HG02973 (cell line): Measurements from ENCODE around the gene XRRA1.

Experiments used
- ATAC-seq: cut with Tn5 transposase; IDR thresholded peaks from one replicate; pipeline ENCODE4 v1.9.1; 2021; ENCODE audit warnings: moderate library complexity; ENCODE audit not compliant: unreplicated experiment

The XRRA1 gene

DNA sequence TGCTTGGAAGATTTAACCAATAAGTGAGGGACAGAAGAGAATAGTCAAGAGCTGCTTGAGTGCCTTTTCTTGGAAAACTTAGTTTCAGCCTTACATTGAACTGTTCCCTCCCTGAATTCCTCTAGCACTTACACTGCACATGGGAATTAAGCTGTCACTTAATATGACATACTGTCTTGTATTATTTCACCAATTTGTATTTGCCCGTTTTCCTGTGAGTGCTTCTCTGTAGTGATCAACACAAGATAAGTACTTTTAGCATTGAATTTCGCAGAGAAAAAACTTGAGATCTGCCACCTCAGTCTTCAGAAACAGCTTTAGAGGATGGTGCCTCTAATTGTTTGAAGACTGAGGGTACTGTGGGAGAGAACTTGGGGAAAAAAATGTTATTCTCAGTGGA, 3.9 kb upstream of the XRRA1 start:
- ATAC-seq: no peak

DNA sequence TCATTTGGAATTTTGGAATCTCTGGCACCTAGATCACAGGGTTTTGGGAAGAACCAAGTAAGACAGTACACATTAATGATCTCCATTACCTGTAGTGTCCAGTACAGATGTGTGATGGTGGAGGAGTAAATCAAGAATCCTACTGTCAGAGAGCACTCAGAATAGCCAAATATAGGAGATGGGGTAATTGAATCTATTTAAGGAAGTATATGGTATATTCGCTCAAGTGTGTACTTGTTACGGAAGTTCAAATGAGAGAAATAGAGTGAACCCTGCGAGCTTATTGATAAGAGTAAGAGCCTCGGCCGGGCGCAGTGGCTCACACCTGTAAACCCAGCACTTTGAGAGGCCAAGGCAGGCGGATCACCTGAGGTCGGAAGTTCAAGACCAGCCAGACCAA, 2.3 kb upstream of the XRRA1 start:
- ATAC-seq: no peak

DNA sequence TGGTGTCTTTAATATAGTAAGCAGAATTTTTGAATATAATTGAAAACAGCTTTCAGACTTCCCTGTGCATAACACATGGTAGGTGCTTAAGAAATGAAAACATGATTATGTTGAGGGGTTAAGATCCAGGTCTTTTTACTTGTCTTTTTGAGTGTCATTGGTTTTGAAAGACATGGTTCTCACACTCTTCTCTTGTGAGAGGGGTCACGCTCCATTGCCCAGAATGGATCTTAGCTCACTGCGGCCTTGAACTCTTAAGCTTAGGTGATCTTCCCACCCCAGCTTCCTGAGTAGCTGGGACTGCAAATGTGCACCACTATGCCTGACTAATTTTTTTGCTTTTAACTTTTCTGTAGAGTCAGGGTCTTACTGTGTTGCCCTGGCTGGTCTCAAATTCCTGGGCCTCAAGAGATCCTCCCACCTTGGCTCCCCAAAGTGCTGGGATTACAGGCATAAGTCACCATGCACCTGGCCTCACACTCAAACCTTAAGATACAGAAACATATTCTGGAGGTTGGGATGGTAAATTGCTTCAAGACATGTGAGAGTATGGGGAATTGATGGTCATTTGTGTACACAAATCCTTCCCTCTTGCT, 1.6 kb upstream of the XRRA1 start:
- ATAC-seq: no peak

DNA sequence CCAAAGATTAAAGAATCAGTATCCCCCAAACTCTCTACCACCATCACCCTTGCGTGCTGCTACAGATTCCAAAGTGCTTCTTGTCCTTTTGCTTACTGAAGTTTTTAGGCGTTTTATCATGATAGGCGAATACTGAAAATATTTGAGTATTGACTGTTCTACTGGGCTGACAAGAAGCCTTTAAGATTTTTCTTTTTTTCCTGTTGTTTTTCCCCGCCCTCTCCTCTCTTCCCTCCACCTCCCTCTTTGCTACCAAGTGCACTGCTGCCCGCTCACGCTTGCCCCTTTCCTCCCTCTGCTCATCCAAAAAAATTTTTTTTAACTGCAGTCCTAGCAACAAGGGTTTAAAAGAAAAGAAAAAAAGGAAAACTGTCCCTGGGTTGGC, 854 bp upstream of the XRRA1 start:
- ATAC-seq: no peak

DNA sequence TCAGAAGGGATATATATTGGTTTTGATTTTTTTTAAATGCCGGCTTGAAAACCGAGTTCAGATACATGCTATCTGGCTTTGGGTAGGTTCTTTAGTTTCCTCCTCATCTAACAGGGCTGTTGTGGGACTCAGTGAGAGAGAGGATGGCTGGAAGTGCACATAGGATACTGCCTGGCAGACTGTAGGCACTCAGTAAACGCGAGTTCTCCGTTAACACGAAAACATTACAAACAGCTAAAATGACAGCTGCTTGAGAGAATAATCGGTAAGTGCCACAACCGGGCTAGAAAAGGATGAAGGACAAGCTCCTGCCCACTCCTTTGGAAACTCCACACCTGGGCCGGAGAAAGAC, 369 bp downstream of the XRRA1 start:
- ATAC-seq: peak; percentile 20

DNA sequence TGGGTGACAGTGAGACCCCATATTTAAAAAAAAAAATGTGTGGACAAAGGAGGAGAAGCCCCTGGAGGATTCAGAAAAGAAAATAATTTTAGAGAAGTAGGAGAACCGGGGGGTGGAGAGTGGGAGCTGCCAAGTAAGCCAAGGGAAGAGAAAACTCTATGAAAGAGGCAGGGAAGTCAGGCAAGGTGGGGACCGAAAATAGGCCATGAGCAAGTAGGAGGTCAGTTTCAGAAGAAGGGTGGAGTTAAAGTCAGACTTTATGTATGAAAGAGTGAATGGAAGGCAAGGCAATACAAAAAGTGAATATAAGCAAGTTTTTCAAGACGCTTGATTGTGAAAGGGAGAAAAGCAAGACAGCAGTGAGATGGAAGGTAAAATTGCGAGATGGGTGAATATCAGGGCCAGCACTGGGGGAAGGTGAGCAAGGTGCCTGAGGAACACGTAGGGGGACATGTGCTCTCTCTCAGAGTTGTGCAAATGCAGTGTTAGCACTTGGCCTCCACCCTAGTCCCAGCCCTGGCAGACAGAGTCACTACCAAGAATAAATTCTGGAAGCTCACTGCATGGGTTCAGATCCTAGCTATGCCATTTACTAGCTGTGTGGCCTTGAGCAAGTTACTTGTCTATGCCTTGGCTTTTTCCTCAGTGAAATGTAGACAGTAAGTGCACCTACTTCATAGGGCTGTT, 6.7 kb downstream of the XRRA1 start:
- no peak for ATAC-seq

DNA sequence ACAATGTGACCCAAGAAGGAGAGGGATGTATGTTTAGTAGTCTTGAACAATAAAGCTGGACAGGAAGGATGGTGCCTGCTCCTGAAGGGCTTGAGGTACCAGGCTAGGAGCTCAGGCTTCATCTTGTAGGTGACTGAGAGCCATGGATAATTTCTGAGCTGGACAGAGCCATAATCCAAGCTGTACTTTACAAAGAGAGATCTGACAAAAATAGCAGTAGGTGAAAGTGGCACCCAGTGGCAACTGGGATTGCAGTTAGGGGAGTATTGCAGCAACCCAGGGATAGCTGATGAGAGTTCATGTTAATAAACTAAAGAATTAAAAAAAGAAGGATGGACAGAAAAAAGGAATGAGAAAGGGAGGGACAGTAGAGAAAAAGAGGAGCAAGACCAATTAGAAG, 7.4 kb downstream of the XRRA1 start:
- no peak for ATAC-seq

DNA sequence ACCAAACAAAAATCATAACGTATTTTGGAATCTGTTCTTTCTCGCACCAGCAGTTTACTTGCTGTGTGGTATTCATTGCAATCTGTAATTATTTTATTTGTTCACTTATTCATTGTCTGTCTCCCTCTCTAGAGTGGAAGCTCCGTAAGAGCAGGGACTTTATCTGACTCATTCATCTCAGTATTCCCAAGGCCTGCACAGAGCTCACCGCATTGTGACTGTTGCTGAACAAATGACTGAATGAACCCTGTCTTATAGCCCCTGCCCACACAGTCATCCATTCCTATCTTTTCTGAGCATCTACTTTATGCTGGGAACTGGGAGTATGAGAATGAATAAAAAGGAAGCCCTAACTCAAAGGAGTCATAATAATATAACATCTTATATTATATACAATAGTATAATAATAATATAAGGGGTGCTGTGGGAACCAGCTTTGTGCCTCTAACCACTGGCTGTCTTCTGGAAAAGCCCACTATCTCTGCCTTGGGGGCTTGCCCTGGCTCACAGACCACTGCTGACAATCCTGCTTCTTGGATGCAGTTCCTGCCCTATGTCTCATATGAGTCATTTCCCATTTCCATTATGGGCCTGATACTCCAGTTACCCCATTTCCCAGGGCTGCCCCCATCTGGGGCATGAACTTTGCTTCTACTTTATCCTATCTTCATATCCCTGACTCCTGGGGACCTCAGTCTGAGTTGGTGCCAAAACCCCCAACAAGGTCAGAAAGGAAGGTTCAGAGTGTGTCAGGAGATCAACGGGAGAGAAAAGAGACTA, 11.0 kb downstream of the XRRA1 start:
- ATAC-seq: no peak

DNA sequence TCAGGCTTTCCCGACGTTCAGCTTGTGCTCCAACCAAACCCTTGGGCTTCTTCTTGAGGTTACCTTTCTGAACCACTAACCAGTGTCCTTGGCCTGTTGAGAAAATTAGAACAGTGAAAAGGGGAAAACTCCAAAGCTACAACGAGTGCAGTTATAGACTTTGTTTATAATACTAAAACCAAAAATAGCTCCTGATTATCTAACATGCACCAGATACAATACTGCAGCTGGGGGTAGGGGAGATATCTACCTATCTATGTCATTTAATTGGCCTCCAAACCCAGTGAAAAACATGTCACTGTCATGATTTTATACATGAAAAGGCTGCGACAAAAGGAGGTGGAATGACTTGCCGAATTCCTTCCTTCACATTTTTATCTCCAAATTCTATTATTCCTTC, 11.9 kb downstream of the XRRA1 start:
- no peak for ATAC-seq

DNA sequence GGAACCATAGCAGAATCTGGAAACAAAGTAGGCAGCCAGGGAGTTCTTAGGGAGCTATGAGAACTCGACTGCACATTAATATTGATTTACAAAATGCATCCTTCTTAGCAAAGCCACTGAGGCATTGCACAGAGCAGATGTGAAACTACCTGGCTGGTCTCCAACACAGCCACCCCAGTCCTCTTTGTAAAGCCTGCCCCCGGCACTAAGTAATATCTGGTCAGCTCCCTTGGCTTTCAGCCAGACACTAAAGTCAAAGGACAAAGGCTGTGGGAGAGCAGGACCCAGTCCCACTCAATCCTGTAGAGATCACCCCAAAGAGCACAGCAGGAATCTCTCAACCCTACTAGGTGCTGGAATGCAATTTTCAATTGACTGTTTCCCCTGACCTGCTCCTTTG, 12.8 kb downstream of the XRRA1 start:
- no peak for ATAC-seq

DNA sequence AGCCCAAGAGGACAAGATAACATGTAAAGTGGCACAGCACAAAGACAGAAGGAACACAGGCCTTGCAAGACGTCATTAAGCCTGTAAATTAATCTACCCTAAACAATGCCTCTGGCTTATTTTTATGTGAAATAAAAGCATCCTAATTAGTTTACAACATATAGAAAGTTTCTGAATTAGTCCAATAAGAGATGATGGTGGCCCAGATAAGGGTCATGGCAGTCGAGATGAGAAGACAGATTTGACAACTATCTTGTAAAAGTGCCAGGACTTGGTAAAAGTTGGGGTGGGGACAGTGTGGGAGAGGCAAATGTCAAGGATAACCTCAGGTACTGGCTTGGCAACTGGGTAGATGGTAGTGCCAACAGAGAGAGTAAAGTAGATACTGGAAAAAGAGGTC, 13.6 kb downstream of the XRRA1 start:
- no peak for ATAC-seq

DNA sequence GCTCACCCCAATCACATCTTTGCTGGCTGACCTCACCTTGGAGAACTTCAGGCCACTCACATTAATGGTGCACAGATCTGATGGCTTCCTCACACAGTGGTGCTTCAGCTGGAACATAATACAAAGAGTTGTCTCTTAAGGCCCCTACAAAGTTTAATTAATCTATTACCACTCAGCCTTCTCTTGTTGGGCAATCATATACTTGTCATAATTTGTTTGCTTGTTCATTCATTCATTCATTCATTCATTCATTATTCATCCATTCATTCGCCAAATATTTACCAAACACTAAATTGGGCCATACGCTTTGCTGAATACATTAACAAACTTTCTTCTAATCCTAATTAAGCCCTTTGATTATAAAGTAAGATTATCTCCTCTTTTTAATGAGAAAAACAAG, 15.1 kb downstream of the XRRA1 start:
- no peak for ATAC-seq

DNA sequence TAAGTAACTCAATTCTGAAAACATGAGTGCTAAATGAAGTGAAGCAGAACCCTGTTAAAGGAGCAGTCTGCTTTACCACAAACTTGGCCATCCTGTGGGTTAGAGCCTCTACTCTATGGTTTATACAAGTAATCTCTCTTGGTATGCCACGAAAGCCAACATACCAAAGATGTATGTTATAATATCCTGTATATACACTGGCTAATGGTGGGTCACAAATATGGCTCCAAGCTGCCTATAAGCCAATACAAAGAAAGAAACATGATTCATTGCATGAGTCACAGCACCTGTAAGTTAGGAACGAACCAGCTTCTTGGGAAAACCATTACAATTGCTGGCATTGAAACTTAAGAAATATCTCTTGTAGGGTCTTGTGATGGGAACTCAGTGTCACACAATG, 16.1 kb downstream of the XRRA1 start:
- ATAC-seq: no peak

DNA sequence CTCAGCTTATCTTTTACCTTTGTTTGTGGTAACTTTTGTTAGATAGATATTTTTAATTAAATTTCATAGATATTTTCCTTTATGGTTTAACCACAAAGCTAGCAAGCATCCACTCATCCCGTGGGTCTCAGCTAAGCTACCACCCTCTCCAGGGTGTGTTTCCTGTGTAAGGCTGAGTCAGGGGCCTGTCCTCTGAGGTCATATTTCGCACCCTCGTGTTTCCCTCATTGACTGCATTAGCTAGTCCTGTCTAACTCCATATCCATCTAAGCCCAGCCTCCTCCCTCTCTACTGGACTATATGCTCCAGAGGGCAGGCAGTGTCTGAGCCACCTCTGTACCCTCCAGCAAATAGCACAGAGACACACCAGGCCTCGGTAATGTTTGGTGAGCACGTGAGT, 16.7 kb downstream of the XRRA1 start:
- ATAC-seq: no peak

DNA sequence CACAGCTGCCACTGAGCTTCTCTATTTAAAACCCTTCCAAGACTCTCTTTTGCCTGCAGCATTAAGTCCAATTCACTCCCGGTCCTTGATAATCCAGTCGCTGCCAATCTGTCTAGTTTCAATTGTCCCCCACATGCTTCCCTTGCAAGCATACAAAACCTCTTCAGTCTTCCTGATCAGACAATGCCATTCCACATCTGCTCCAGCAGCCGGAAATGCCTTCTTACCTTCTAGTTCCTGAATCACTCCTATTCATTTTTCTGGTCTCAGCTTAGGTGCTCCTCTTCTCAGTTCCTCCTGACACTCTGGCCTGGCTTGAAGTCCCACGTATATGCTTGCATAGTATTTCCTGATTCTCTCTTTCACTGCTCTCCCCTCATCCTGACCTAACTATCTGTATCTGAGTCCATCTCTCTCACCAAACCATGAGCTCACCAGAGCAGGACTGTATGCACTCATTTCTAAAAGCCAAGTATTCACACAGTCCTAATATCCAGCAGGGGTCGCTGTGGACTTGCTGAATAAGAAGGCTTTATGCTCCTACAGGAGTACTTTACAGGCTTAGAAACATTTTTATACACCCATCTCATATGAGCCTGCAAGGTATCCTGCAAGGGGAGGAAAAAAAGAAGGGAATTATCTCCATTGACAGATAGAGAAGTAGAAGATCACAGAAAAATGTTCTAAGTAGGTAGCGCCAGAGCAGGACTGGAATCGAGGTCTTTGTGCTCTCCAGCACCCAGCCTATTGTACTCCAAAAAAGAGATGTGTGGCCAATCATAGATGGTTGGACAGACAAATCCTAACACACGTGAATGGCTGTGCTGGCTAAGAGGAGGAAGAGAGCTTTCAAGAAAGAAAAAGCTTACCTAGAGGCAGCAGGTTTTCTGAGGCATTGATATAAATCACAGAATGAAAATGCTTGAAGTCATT, 19.2 kb downstream of the XRRA1 start:
- no peak for ATAC-seq

DNA sequence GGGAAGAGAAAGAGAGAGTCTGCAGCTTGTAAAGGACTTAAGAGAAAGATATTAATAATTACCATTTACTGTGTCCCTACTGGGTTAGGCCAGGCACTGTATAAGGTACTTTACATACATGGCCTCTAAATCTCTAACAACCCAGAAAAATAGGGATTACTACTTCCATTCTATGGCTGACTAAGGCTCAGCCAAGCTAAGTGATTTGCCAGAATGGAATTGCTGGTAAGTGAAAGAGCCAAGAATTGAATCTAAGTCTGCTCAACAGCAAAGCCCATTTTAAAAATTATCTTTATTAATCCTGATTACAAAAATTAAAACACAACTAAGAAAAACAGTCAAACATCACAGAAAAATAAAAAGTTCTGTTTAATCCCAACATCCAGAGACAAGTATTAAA, 21.4 kb downstream of the XRRA1 start:
- no peak for ATAC-seq

DNA sequence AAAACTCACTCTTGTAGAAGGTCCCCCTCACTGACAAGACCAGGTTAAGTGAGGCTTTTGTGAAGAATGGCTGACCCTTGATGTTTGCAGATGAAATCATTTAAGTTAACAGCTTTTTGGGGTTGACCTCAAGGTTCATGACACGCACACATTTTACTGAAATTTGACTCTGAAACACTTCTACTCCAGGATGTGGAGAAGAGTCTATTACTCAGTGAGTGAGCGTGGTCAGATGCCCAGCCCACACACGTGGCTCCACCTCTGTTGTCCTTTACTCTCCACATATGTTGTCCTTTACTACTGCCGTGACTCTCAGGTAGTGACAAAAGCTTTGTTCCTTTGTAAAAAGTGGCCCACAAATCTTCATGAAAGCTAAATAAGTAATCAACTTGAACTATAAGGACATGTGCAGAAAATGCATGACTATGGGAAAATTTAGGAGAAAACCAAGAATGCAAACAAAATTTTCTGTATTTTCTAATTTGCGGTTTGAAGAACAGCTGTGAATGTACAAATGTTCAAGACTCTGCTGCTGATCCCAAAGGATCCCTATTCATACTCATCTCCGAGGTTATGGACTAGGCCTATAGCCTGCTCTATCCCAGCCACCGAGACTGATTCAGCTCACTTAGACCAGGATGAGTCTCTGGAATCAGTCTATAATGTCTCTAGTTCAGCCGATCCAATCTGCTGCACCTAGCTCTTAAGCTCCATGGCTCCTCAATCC, 22.4 kb downstream of the XRRA1 start:
- ATAC-seq: no peak

DNA sequence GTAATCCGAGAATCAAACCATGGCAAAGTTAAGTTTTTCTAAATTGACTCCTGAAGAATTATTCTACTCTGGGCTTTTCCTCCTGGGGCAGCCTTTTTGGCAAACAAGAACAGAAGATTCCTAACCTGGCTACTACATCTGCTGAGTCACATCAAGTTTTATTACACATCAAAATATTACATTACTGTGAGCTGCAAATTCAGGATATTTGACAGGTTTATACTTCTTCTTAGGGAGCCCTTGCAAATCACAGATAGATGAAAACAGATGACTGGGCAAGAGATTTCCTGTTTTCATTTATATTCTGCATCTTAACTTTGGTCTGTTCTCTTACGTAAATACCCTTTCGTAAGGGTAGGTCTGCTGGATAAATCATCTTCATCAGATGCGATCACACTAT, 23.6 kb downstream of the XRRA1 start:
- ATAC-seq: no peak

DNA sequence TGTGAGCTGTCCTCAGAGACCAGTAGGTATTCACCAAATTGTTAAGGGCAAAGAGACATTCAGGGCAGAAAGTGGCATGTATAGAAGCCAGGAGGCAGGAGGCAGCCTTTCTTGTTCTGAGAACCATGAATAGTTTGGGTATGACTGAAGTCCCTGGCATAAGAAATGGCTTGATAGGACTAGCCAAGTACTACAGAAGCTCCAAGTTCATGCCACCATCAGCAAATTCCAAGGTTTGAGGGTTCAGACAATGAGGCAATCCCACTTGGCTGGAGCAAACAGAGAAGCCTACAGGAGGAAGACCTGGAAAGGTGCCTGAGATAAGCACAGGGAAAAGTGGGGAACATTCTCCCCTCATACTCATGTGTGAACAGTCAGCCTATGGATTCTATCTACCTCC, 25.8 kb downstream of the XRRA1 start:
- ATAC-seq: no peak

DNA sequence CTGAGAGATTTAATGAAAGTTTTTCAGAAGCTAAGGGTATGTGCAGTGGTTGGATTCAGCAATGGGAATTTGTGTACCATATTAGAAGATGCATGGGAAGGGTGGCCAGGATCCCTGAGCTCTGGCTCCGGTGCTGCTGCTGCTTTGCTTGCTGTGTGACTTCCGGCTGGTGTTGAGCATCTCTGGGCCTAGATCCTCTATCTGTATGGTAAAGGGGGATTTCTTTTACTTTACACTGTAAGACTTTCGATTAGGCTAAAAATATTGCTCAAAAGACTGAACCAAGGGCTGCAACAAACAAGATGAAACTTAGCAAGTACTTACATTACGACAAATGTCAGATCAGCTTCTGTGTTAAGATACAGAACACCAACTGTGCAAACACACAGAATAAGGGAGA, 39.1 kb downstream of the XRRA1 start:
- ATAC-seq: no peak

DNA sequence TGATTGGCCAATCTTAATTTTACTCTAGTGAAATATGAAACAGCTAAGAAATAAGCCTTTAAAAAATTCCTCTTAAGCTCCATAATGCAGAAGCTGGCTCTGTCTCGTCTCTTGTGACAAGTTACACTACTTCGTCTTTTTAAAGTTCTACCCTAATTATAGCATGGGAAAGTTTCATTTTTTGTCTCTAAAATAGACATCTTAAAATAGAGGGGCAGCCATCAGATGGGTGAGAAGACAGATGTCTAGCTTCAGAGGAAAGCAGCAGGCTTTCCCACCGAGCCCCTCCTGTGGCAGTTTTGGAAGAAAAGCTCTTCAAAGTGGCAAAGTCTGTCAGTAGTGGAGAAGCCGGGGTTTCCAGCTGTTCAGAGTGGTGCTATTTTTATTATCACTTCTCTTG, 39.5 kb downstream of the XRRA1 start:
- no peak for ATAC-seq
